ENCODE results near the gene DGCR6.
"Not testable (repeated sequence)": the region's sequence is repeated elsewhere in the genome, so short reads cannot be mapped to it uniquely, and the experiment has no call there.

DNA sequence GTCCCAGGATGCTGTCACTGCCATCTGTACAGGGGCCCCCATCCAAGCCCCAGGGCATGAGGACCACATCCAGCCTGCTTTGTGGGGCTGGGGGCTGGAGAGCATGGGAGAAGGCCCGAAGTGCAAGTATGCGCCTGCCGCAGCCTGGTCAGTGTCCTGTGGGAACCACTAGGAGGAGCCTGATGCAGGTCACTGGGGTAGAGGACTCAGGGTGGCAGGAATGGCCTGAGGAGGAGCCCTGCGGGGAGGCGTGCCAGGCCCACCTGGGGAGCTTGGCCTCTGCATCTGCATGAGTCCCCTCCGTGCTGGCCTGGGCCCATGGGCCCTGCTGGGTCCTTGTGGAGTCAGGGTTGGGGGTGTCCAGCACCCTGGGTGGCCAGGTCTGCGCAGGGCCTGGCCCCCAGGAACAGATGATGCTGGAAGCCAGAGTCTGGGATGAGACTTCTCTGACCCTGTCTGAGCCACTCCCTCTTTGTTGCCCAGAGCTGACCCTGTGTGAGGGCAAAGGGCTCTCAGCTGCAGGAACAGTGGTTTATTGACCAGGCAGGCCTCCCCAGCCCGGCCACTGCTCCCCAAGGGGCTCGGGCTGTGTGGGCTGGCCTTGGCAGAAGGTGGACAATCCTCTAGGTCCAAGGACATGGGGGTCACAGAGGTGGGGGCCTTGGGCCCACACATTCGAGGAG is 6.3 kb downstream of the DGCR6 start:
- not testable (repeated sequence) for TF ChIP-seq CTCF (conservative IDR thresholded peaks at IDR 0.05); EZH2 (IDR thresholded peaks at IDR 0.05; ENCODE audit: low read depth)

All from PC-9 (cell line).